Activated naive CD8-positive, alpha-beta T cell treated with anti-CD3 and anti-CD28 coated beads, Interleukin-2, amount 50 U/mL, for 16 hours (primary cell): ENCODE data around the gene SLC8A3.

Experiments used
- DNase-seq: peaks from one replicate; pipeline ENCODE4 v3.0.0-alpha.2; 2020; ENCODE audit warnings: low read depth, low spot score

Gene SLC8A3

GRCh38 chr14:70177081-70177800 is 11.5 kb downstream of the SLC8A3 start:
- no peak for DNase-seq

GRCh38 chr14:70173569-70173968 is 15.2 kb downstream of the SLC8A3 start:
- DNase-seq: no peak

GRCh38 chr14:70171726-70172125 is 17.0 kb downstream of the SLC8A3 start:
- no peak for DNase-seq

GRCh38 chr14:70170976-70171375 is 17.8 kb downstream of the SLC8A3 start:
- DNase-seq: no peak

- DNase-seq: no peak
These were observed 20.3 kb downstream of the SLC8A3 start for GRCh38 chr14:70168406-70168805.

GRCh38 chr14:70166530-70167203 is 22.1 kb downstream of the SLC8A3 start:
- DNase-seq: no peak

- no peak for DNase-seq
These were observed 26.4 kb downstream of the SLC8A3 start for GRCh38 chr14:70162358-70162757.

GRCh38 chr14:70156592-70156991 is 32.2 kb downstream of the SLC8A3 start:
- DNase-seq: no peak

GRCh38 chr14:70152704-70153103 is 36.0 kb downstream of the SLC8A3 start:
- DNase-seq: no peak

- no peak for DNase-seq
These were observed 36.7 kb downstream of the SLC8A3 start for GRCh38 chr14:70152081-70152480.

GRCh38 chr14:70149596-70150165 is 39.1 kb downstream of the SLC8A3 start:
- no peak for DNase-seq

GRCh38 chr14:70148911-70149595 is 39.7 kb downstream of the SLC8A3 start:
- no peak for DNase-seq

GRCh38 chr14:70148351-70148750 is 40.4 kb downstream of the SLC8A3 start:
- DNase-seq: no peak

GRCh38 chr14:70144046-70144445 is 44.7 kb downstream of the SLC8A3 start:
- DNase-seq: no peak

- no peak for DNase-seq
These were observed 45.4 kb downstream of the SLC8A3 start for GRCh38 chr14:70143306-70143705.

GRCh38 chr14:70140614-70141013 is 48.1 kb downstream of the SLC8A3 start:
- DNase-seq: no peak

- no peak for DNase-seq
These were observed 49.4 kb downstream of the SLC8A3 start for GRCh38 chr14:70139384-70139783.

- no peak for DNase-seq
These were observed 51.0 kb downstream of the SLC8A3 start for GRCh38 chr14:70137788-70138187.

- no peak for DNase-seq
These were observed 55.3 kb downstream of the SLC8A3 start for GRCh38 chr14:70133461-70133860.

GRCh38 chr14:70130482-70130881 is 58.3 kb downstream of the SLC8A3 start:
- no peak for DNase-seq

- no peak for DNase-seq
These were observed 61.6 kb downstream of the SLC8A3 start for GRCh38 chr14:70127186-70127585.

GRCh38 chr14:70123796-70124195 is 65.0 kb downstream of the SLC8A3 start:
- DNase-seq: no peak
